ENCODE data around the gene CEBPA. TPM values are rescaled to one million over a fixed set of nuclear protein-coding genes. Genes with fewer than 3 reads are reported as not detected.

Gene CEBPA
- total RNA-seq, 5 donors from 2014 or later (not counting 1 experiment from before 2014, with no cell fraction given) = 1.1 to 2.1 (median 1.8) TPM

GRCh38 chr19:33339016-33339984 is 37.0 kb upstream of the CEBPA start:
- Histone ChIP-seq H3K36me3 (ENCODE audit: control insufficient read depth in 2 of 2, extremely low read depth in 1 of 2, insufficient read depth in 1 of 2, low read length in 1 of 2) (no peaks in the 10 kb centered on the region), H3K4me3 (ENCODE audit: control insufficient read depth in 1 of 2, extremely low read depth in 1 of 2, low read length in 1 of 2) (no peak overlapping the region), H3K4me1 (ENCODE audit: control insufficient read depth in 1 of 2, extremely low read depth in 1 of 2, insufficient read depth in 2 of 2, low read length in 2 of 2) (no peaks in the 10 kb centered on the region), H3K27ac (ENCODE audit: low read length) (no peak overlapping the region), H3K9me3 (no peaks in the 10 kb centered on the region), H3K27me3 (replicated peaks in 1 of 2; ENCODE audit: control insufficient read depth in 2 of 2, extremely low read depth in 1 of 2, insufficient read depth in 2 of 2, low read length in 1 of 2) (peaks cover 0 to 24% of the 10 kb centered on the region in 2 experiments)
- peaks cover 32 to 33% of the 10 kb centered on the region in 2 donors for H3K27me3 Mint-ChIP-seq
- H3K36me3 Mint-ChIP-seq = no peaks in the 10 kb centered on the region
- no peak overlapping the region for H3K27ac Mint-ChIP-seq
- WGBS (ENCODE audit: insufficient coverage) = 84% methylated on average over 5 of the region's 8 CpGs
- CTCF ChIA-PET = no interaction called here
- H3K4me1 Mint-ChIP-seq = no peaks in the 10 kb centered on the region
- no peaks in the 10 kb centered on the region for H3K9me3 Mint-ChIP-seq
- ATAC-seq (replicated peaks in 1 of 4) (no peak), DNase-seq (no peak)
- POLR2A ChIA-PET = no interaction called here
- H3K4me3 Mint-ChIP-seq = no peak overlapping the region

GRCh38 chr19:33335446-33335845 is 33.1 kb upstream of the CEBPA start:
- Histone ChIP-seq H3K9me3 (no peaks in the 10 kb centered on the region), H3K27me3 (replicated peaks in 1 of 2; ENCODE audit: control insufficient read depth in 2 of 2, extremely low read depth in 1 of 2, insufficient read depth in 2 of 2, low read length in 1 of 2) (peaks cover 0 to 12% of the 10 kb centered on the region in 2 experiments), H3K27ac (ENCODE audit: low read length) (no peak overlapping the region), H3K36me3 (ENCODE audit: control insufficient read depth in 2 of 2, extremely low read depth in 1 of 2, insufficient read depth in 1 of 2, low read length in 1 of 2) (no peaks in the 10 kb centered on the region), H3K4me3 (ENCODE audit: control insufficient read depth in 1 of 2, extremely low read depth in 1 of 2, low read length in 1 of 2) (no peak overlapping the region), H3K4me1 (ENCODE audit: control insufficient read depth in 1 of 2, extremely low read depth in 1 of 2, insufficient read depth in 2 of 2, low read length in 2 of 2) (no peaks in the 10 kb centered on the region)
- H3K27me3 Mint-ChIP-seq = peaks cover 8 to 16% of the 10 kb centered on the region in 2 donors
- ChIA-PET POLR2A (no interaction called here), CTCF (interaction anchor here in 1 of 2 donors (0.6 kb wide), 2 partner anchors 211 to 824 kb away, joined by 6 to 9 read pairs; no protein-coding TSS in a partner anchor)
- no peaks in the 10 kb centered on the region for H3K4me1 Mint-ChIP-seq
- H3K27ac Mint-ChIP-seq = no peak overlapping the region
- H3K36me3 Mint-ChIP-seq = no peaks in the 10 kb centered on the region
- DNase-seq (no peak), ATAC-seq (replicated peaks in 1 of 4) (no peak)
- no peaks in the 10 kb centered on the region for H3K9me3 Mint-ChIP-seq
- H3K4me3 Mint-ChIP-seq = no peak overlapping the region
- 92% methylated on average over 3 of the region's 5 CpGs for WGBS (ENCODE audit: insufficient coverage)

- CTCF ChIA-PET = interaction anchor here in 1 of 2 donors (0.6 kb wide), 1 partner anchor 1097 kb away, joined by 3 read pairs; no protein-coding TSS in a partner anchor
- Histone ChIP-seq H3K4me3 (ENCODE audit: control insufficient read depth in 1 of 2, extremely low read depth in 1 of 2, low read length in 1 of 2) (no peak overlapping the region), H3K36me3 (ENCODE audit: control insufficient read depth in 2 of 2, extremely low read depth in 1 of 2, insufficient read depth in 1 of 2, low read length in 1 of 2) (no peaks in the 10 kb centered on the region), H3K27ac (ENCODE audit: low read length) (no peak overlapping the region), H3K27me3 (replicated peaks in 1 of 2; ENCODE audit: control insufficient read depth in 2 of 2, extremely low read depth in 1 of 2, insufficient read depth in 2 of 2, low read length in 1 of 2) (peaks cover 0 to 12% of the 10 kb centered on the region in 2 experiments), H3K9me3 (no peaks in the 10 kb centered on the region), H3K4me1 (ENCODE audit: control insufficient read depth in 1 of 2, extremely low read depth in 1 of 2, insufficient read depth in 2 of 2, low read length in 2 of 2) (no peaks in the 10 kb centered on the region)
- Mint-ChIP-seq H3K9me3 (no peaks in the 10 kb centered on the region), H3K4me3 (no peak overlapping the region), H3K27me3 (peaks cover 13 to 24% of the 10 kb centered on the region in 2 donors), H3K4me1 (no peaks in the 10 kb centered on the region), H3K27ac (no peak overlapping the region), H3K36me3 (no peaks in the 10 kb centered on the region)
- WGBS (ENCODE audit: insufficient coverage) = 80% methylated on average over 1 of the region's 3 CpGs
- ATAC-seq (replicated peaks in 1 of 4) (no peak), DNase-seq (no peak)
- POLR2A ChIA-PET = no interaction called here
These were observed 31.9 kb upstream of the CEBPA start for GRCh38 chr19:33334271-33334670.

- CTCF ChIA-PET = no interaction called here
- Mint-ChIP-seq H3K4me1 (no peaks in the 10 kb centered on the region), H3K27me3 (peaks cover 15 to 27% of the 10 kb centered on the region in 2 donors), H3K36me3 (no peaks in the 10 kb centered on the region), H3K27ac (no peak overlapping the region), H3K9me3 (no peaks in the 10 kb centered on the region), H3K4me3 (no peak overlapping the region)
- POLR2A ChIA-PET = no interaction called here
- Histone ChIP-seq H3K9me3 (no peaks in the 10 kb centered on the region), H3K27ac (ENCODE audit: low read length) (no peak overlapping the region), H3K4me1 (ENCODE audit: control insufficient read depth in 1 of 2, extremely low read depth in 1 of 2, insufficient read depth in 2 of 2, low read length in 2 of 2) (no peaks in the 10 kb centered on the region), H3K27me3 (replicated peaks in 1 of 2; ENCODE audit: control insufficient read depth in 2 of 2, extremely low read depth in 1 of 2, insufficient read depth in 2 of 2, low read length in 1 of 2) (peaks cover 0 to 18% of the 10 kb centered on the region in 2 experiments), H3K36me3 (ENCODE audit: control insufficient read depth in 2 of 2, extremely low read depth in 1 of 2, insufficient read depth in 1 of 2, low read length in 1 of 2) (no peaks in the 10 kb centered on the region), H3K4me3 (ENCODE audit: control insufficient read depth in 1 of 2, extremely low read depth in 1 of 2, low read length in 1 of 2) (no peak overlapping the region)
- DNase-seq (peak in 1 of 35 experiments; percentile 3), ATAC-seq (replicated peaks in 1 of 4) (no peak)
- WGBS (ENCODE audit: insufficient coverage) = 100% methylated on average over 1 of the region's 3 CpGs
These were observed 31.3 kb upstream of the CEBPA start for GRCh38 chr19:33333642-33334041.

GRCh38 chr19:33333151-33333550 is 30.8 kb upstream of the CEBPA start:
- Histone ChIP-seq H3K36me3 (ENCODE audit: control insufficient read depth in 2 of 2, extremely low read depth in 1 of 2, insufficient read depth in 1 of 2, low read length in 1 of 2) (no peaks in the 10 kb centered on the region), H3K27ac (ENCODE audit: low read length) (no peak overlapping the region), H3K4me1 (ENCODE audit: control insufficient read depth in 1 of 2, extremely low read depth in 1 of 2, insufficient read depth in 2 of 2, low read length in 2 of 2) (no peaks in the 10 kb centered on the region), H3K4me3 (ENCODE audit: control insufficient read depth in 1 of 2, extremely low read depth in 1 of 2, low read length in 1 of 2) (no peak overlapping the region), H3K9me3 (no peaks in the 10 kb centered on the region), H3K27me3 (replicated peaks in 1 of 2; ENCODE audit: control insufficient read depth in 2 of 2, extremely low read depth in 1 of 2, insufficient read depth in 2 of 2, low read length in 1 of 2) (peaks cover 0 to 20% of the 10 kb centered on the region in 2 experiments)
- Mint-ChIP-seq H3K27ac (no peak overlapping the region), H3K36me3 (no peaks in the 10 kb centered on the region), H3K27me3 (peaks cover 19 to 29% of the 10 kb centered on the region in 2 donors), H3K9me3 (no peaks in the 10 kb centered on the region), H3K4me1 (no peaks in the 10 kb centered on the region), H3K4me3 (no peak overlapping the region)
- ChIA-PET POLR2A (no interaction called here), CTCF (no interaction called here)
- ATAC-seq (replicated peaks in 1 of 4) = no peak
- WGBS (ENCODE audit: insufficient coverage) = no CpG with 5 or more reads among the region's 4 CpGs
- no peak for DNase-seq

GRCh38 chr19:33332248-33332647 is 29.9 kb upstream of the CEBPA start:
- POLR2A ChIA-PET = no interaction called here
- no peak overlapping the region for H3K4me3 ChIP-seq (ENCODE audit: control insufficient read depth in 1 of 2, extremely low read depth in 1 of 2, low read length in 1 of 2)
- peaks cover 19 to 29% of the 10 kb centered on the region in 2 donors for H3K27me3 Mint-ChIP-seq
- H3K4me3 Mint-ChIP-seq = no peak overlapping the region
- H3K9me3 Mint-ChIP-seq = no peaks in the 10 kb centered on the region
- H3K4me1 ChIP-seq (ENCODE audit: control insufficient read depth in 1 of 2, extremely low read depth in 1 of 2, insufficient read depth in 2 of 2, low read length in 2 of 2) = no peaks in the 10 kb centered on the region
- DNase-seq (peak in 1 of 35 experiments; percentile 9), ATAC-seq (replicated peaks in 1 of 4) (no peak)
- no peaks in the 10 kb centered on the region for H3K9me3 ChIP-seq
- CTCF ChIA-PET = no interaction called here
- WGBS (ENCODE audit: insufficient coverage) = 15% methylated on average over 3 of the region's 5 CpGs
- H3K36me3 ChIP-seq (ENCODE audit: control insufficient read depth in 2 of 2, extremely low read depth in 1 of 2, insufficient read depth in 1 of 2, low read length in 1 of 2) = no peaks in the 10 kb centered on the region
- H3K4me1 Mint-ChIP-seq = no peaks in the 10 kb centered on the region
- H3K27ac Mint-ChIP-seq = no peak overlapping the region
- peaks cover 0 to 20% of the 10 kb centered on the region in 2 experiments for H3K27me3 ChIP-seq (replicated peaks in 1 of 2; ENCODE audit: control insufficient read depth in 2 of 2, extremely low read depth in 1 of 2, insufficient read depth in 2 of 2, low read length in 1 of 2)
- no peaks in the 10 kb centered on the region for H3K36me3 Mint-ChIP-seq
- H3K27ac ChIP-seq (ENCODE audit: low read length) = no peak overlapping the region

Measured in T-cell (primary cell).